HK-2 (cell line): ENCODE measurements around the gene BSND.

Source experiments
- DNase-seq: peaks from one replicate; pipeline ENCODE4 v3.0.0-alpha.2; 2018; ENCODE audit not compliant: unreplicated experiment

BSND gene

DNA sequence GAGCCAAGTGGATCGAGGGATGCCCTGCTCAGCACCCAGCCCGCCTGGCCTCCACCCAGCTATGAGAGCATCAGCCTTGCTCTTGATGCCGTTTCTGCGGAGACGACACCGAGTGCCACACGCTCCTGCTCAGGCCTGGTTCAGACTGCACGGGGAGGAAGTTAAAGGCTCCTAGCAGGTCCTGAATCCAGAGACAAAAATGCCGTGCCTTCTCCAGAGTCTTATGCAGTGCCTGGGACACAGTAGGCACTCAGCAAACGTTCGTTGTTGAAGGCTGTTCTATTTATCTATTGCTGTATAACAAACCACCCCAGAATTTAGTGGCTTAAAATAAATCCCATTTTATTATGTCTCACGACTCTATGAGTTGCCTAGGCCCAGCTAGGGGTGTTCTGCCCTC lies 6.8 kb upstream of the BSND start:
- no peak for DNase-seq

DNA sequence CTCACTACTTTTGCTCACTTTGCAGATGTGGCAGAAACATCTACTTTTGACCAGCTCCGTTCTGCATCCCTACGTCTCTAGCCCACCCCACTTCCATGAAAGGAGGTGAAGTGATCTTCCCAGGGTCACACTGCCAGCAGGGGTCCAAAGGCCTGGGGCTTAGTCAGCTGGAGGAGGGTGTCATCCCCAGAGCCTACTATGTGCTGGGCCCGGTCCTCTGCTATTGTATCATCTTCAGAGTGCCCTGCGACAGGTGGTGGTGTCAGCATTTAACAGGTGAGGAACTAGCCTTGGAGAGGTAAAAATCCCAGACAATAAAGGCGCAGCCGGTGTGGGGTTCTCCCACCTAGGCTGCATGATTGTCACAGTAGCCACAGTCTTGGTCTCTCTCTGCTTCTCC lies 5.6 kb upstream of the BSND start:
- DNase-seq, result no peak

DNA sequence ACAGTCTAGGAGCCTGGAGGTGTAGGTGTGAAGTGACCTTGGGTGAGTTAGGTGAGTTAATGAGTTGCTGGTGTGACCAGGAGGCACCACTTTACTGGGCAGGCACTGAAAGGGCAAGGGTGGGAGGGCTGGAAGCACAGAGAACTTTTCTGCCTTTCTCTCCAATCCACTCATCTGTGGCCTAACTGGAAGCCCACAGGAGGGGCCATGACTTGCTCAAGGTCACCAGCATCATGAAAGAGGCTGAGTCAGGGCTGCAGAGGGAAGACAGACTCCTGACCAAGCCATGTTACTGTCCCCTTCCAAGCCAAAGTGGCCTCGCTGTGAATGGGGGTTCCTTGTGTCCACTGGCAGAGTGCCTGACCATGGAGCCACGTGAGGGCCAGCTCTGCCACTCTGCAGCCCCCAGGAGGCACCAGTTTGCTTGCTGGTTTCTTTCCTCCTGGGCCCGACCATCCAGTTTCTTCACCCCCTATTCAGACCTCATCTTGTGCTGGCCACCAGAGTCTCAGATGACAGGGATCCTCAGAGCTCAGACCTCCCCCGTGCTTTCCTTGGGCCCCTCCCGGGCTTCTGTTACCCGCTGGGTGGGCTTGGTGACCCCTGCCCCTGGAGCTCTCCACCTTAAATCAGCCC lies 4.3 kb upstream of the BSND start:
- no peak for DNase-seq

DNA sequence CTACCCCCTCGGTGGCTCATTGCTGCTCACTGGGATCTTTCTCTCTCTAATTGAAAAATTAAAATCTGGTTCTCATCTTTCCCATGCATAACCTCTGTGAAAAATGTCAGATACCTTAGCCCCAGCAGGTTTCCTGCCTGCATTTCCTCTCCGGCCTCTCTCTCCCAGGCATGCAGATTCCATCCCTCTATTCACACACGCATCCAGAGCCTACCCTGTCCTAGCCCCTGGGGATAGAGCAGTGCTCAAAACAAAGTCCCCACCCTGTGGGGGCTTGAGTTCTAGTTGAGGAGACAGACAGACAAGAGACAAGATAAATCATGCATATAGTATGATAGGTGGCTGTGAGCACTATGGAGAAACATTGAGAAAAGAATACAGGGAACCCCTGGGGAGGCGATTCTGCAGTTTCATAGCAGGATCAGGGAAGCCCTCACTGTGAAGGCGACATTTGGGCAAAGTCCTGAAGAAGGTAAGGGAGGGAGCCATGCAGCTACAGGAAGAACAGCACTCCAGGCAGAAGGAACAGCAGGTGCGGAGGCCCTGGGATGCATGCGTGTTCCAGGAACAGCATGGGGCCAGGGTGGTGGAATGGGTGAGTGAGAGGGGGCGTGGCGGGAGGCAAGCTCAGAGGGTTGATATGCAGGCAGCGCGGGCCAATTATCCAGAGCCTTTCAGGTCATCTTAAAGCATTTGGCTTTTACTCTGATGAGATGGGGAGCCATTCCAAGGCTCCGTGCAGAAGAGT lies 3.5 kb upstream of the BSND start:
- no peak for DNase-seq

DNA sequence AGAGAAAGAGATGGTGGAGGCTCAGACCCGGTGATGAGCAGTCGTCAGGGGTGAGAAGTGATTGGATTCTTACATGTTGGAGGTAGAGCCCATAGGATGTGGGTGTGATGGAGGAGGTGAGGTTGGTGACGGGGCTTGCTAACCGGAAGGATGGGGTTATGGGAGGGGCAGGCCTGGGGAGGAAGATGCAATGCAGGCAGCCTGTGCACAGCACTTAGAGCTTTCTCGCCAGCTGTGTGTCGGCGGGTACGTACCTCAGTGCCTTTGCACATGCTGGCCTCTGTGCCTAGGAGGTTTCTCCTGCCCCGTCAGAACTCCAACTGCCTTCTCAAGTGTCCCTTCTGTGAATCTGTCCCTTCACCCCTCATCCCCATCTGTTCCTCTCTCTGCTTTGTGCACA lies 2.9 kb upstream of the BSND start:
- DNase-seq, result no peak

DNA sequence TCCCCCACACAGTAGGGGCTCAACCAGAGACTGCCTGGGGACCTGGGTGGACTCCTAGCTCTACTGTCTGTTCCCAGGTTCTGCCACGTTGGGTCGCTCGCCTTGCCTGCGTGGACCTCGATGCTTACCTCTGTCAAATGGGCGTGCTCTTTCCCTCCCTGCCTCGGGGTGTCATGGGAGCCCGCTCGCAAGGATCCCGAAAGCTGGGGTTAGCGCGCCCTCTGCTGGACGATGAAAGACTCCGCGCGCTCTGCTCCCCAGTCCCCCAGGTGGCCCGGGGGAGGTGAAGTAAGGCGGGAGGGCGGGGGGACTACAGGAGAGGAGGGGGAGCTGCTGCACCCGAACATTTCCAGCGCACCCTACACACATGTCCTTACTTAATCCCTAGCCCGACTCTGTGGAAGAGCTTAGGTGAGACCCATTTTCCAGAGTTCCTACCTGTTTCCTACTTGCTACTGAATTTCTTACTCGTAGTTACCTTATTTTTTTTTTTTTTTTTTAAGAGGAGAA lies 2.3 kb upstream of the BSND start:
- peak; percentile 85 for DNase-seq

DNA sequence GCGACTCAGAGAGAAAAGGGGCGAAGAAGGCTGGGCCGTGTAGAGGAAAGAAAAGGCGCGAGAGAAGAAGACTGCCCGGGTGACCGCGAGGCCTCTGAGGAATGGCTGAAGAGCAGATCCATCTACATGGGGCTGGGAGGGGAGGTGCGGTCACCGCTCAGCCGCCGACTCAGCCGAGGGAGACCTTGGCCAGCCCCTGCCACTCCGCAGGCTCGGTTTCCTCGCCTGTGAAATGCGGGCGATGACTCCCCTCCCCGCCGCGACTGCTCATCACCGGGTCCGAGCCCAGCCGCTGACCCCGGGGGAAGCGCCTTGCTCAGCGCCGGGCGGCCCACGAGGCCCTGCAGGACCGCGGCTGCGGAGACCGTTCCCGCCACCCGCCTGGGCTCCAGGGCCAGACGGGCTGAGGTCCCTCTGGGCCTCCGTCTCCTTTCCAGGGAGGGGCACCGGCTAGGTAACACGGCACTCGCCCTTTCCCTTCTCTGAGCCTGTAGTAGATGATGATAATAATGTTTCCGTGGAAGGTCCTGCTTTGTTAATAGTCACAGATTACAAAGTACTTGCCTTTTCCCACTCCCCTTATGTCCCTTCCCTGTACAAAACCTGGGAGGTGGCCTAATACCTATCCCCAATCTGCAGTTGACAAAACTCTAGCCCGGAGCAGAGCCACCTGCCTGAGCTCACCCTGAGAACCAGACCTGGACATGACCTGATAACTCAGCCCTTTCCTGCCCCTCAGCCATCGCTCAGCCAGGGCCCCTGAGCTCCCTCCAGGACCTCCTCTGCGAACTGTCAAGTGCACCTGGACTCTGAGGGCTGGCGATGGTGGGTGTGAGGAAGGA lies 1.6 kb upstream of the BSND start:
- DNase-seq, result no peak

DNA sequence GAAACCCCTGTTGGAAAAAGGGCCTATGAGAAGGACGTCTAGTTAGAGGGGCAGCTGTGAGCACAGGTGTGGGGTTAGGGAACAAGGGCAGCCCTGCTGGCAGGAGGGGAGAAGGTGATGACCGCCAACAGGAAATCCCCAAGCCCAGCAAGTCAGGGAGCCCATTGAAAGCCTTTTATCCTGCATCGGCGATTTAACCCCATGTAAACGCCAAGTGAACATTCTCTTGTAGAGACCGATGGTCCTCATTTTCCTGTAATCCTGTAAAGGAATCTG lies 1.1 kb upstream of the BSND start:
- no peak for DNase-seq

DNA sequence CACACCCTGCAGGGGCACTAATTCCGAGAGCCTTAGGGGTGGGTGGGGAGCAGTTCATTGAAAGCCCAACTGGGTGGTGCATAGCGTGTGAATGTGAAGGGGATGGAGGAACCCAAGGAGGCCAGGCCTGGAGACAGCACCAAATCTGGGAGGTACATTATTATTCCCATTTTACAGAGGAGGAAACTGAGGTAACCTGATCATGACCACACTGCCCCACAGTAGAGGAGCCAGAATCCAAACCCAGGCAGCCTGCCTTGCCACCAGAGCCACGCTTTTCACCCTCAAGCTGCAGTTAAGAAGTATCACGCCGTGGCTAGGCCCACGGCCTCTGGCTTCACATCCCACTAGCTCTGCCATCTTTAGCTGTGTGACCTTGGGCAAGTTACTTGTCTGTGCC lies 633 bp upstream of the BSND start:
- DNase-seq, result no peak

DNA sequence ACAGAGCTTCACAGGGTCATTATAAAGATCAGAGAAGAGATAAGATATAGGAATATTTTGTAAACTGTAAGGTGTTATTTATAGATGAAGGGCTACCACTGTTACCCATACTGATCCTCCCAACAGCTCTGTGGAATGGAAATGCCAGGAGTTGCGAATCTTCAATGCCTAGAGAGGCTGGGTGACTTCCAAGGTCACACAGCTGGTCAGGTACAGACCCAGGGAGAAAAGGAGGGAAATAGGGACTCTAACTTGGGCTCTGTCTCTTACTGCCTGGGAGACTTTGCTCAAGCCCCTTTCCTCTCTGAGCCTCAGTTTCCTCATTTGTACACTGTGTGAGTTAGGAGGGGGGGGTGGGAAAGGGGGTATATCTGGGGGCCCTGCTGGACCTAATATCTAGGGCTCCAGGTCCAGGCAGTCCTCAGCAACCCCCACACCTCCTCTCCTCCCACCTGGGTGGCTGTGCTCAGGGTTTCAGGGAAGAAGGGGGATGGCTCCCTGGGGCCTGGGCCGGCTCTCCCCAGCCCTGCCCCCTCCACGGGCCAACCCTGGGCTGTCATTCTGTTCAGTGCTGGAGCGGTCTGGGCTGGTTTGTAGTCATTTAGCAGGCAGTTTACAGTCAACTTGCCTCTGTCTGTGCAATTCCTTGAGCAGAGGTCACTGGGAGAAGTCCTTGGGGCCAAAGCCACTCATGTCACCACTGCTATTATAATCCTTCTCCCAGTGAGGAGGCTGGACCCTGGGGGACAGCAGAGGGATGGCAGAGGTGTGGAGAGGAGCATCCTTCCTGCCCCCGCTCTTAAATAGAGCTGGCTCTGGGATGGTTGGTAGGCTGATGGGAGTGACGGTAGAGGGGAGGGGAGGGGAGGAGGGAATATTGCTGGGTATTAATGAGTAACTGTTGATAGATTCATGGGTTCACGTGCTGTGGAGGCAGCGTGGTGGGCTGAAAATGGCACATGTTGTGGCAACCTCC lies 1.7 kb downstream of the BSND start:
- no peak for DNase-seq

DNA sequence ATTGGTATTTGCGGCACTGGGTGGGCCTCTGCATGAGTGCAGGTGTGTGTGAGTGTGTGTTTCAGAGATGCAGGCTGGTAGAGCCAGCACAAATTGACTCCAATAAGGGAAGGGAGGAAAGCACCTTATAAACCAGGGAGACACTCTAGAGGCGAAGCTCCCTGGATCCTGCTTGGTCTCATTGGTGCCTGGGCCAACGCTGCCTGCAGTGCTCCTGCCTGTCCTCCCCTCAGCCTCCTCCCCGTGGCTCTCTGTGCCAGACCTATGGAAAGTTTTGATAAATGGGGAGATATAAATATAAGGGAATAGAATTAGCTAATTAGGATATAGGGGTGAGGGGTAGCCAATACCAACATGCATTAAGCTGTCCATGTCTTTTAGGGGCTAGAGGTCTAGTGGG lies 2.6 kb downstream of the BSND start:
- no peak for DNase-seq

DNA sequence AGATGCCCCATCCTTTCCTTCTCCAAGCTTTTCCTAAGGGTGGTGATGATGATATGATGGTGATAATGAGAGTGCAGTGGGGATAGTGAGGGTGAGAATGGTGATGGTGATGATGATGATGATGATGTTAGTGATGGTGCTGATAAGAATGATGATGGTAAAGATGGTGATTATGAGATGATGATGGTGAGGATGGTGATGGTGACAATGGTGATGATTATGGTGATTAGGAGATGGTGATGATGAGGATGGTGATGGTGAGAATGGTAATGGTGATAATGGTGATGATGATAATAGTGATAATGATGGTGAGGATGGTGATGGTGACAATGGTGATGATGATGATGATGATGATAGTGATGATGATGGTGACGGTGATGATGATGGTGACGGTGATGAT lies 4.0 kb downstream of the BSND start:
- DNase-seq, result no peak

DNA sequence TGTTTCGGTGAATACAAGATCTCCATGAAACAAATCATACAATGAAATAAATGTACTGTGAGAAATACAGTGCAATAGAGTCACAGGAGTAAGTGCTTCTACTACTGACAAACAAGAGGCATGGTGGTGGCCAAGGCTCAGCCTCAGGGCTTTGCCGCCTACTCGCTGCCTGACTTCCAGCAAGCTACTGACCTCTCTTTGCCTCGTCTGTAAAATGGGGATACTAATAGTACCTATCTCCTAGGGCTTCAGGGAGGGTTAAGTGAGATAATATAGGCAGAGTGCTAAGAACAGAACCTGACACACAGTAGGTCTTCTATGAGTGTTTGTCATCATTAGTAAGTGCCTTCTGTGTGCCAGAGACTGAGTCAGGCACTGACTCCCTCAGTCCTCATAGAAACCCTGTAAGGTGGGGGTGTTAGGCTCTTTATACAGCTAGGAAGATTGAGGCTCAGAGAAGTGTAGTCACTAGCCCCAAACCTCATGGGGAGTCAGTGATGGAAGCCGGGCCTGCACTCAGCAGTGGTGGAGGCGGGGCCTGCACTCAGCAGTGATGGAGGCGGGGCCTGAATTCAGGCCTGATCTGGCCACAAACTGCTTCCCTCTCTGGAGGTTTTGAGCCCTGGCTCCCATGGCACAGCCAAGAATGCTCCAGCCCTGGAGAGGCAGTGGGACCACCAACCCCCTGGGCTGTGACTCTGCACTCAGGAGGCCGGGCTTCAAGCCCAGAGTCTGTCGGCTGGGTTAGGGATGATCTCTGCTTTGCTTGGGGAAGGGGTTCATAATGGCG lies 6.8 kb downstream of the BSND start:
- no peak for DNase-seq

DNA sequence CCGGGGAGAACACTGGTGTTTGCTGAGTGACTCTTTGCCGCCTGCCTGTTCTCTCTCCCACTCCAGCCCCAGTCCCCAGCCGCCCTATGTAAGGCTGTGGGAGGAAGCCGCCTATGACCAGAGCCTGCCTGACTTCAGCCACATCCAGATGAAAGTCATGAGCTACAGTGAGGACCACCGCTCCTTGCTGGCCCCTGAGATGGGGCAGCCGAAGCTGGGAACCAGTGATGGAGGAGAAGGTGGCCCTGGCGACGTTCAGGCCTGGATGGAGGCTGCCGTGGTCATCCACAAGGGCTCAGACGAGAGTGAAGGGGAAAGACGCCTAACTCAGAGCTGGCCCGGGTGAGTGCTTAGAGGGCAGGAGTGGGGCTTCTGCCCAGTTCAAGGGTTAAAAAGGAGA lies 8.2 kb downstream of the BSND start:
- DNase-seq, result no peak

DNA sequence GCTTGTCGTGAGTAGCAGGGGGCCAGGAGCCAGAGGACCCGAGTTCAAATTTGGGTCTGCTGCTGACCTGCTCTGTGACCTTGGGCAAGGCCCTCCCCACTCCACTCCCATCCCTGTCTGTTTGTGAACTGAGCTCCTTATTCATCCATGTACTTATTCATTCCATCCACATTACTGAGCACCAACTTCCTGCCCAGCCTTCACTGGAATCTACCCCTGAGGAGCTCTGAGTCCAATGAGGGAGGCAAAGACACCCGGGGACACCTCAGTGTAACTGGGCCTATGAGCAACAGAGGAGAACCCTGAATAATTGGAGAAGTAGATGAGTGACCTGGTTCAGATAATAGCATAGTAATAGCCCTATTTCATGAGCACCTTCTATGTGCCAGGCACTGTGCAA lies 8.9 kb downstream of the BSND start:
- no peak for DNase-seq

DNA sequence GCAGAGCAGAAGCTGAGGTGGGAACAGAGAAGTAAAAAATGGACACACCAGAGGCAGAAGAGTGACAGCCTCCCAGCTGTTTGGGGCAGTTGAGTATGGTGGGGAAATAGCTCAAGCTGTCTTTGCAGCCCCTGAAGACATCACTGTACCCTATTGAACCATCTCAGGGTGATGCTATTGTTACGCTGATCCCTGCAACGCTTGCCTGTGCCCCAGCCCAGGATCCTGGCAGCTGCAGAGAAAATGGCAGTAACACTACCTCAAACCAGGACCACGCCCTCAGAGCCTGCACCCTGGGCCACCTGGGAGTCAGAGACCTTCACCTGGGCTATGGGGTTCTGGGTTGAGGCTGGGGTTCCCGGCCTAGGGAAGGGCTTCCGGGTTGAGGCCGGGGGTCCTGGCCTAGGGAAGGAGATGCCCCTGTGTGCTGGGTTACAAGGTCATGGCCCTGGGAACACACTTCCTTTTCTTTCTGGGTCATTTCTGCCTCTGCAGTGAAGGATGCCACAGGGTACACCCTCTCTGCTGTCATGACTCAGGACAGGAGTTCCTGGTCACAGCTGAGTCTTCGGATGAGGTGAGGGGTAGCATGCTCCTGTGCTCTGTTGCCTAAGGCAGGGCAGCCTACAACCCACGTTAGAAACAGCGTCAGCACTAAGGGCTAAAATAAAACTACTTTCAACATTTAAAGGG lies 11.6 kb downstream of the BSND start:
- DNase-seq, result no peak

DNA sequence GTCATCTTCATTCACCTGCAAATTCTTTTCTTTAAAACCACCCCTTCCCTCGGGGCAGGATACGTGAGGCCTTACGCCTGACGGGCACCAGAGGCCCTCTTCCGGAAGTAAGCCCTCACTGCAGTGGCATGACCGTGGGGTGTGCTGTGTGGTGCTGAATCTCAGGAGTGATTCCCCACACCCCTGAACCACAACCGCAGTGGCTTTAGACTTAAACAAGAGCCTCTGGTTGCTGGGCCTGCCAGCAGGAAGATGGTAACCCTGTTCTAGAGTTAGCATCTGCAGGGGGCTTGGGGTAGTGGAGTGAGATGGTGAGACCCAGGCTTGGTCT lies 12.1 kb downstream of the BSND start:
- no peak for DNase-seq

DNA sequence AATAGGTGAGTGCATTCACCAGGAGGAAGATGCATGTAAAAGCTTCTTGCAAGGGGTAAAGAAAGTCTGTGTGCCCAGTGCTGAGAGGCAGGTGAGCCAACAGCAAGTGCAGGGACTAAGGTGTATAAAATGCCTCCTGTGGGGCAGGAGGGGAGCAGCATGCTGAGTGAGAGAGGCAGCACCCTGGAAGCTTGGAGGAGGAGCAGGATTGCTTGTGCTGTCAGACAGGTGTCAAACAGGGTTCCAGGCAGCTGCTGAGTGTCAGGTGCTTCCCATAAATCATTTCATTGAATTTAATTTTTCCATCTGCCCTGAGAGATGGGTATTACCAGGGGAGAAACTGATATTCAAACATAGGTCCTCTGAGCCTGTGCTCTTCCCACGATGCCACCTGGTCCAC lies 13.9 kb downstream of the BSND start:
- no peak for DNase-seq

DNA sequence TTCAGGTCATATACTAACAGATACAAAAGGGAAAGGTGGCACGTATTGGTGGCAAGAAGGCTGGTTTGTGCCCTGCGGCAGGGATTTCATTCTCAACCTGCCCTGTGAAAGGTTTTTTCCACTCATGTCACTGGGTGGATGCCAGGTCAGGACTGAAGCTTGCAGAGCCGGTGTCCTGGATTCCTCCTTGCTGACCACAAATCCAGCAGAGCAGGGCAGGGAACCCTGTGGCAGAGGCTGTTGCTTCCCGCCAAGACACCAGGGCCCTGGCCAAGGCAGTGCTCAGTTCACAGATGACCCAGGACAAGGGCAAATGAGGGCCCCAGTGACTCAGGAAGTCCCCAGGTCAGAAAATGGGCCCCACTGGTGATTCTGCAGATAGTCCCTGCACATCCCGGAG lies 16.4 kb downstream of the BSND start:
- DNase-seq, result no peak
